Thyroid gland (tissue), 4 donors: Measurements from ENCODE around the gene LRRC27. TPM values are rescaled to one million over a fixed set of nuclear protein-coding genes. Genes with fewer than 3 reads are reported as not detected.

Experiments used
- DNase-seq, 2 donors: peaks; one replicate each; pipeline ENCODE4 v3.0.0-alpha.2; 2019
- H3K27ac ChIP-seq, 3 donors: fragments of 200-600 bp; sonication (generic); 1 replicate in 2 of 3; 2 replicates in 1 of 3; pipeline ENCODE4 v1.5.1; 2016 to 2019; ENCODE audit warnings: mild to moderate bottlenecking in 1 of 3, moderate library complexity in 1 of 3
- H3K27me3 ChIP-seq: fragments of 200-600 bp; sonication (generic); one replicate; pipeline ENCODE4 v1.5.1; 2019
- H3K36me3 ChIP-seq, 2 donors: fragments of 200-600 bp; sonication (generic); one replicate each; pipeline ENCODE4 v1.5.1; 2016 to 2019
- H3K4me1 ChIP-seq, 2 donors: fragments of 200-600 bp; sonication (generic); one replicate each; pipeline ENCODE4 v1.5.1; 2017 to 2019
- H3K4me3 ChIP-seq, 3 donors: fragments of 200-600 bp; sonication (generic); replicated peaks in 1 of 3; 1 replicate in 2 of 3; 2 replicates in 1 of 3; pipeline ENCODE4 v1.5.1; 2016; ENCODE audit warnings: mild to moderate bottlenecking in 1 of 3
- H3K9me3 ChIP-seq: fragments of 200-600 bp; sonication (generic); one replicate; pipeline ENCODE4 v1.5.1; 2017
- CTCF ChIP-seq, 6 experiments: fragments of 200-600 bp in 3 of 6; fragments of 450-650 bp in 3 of 6; sonication (generic) in 3 of 6; IDR thresholded peaks; one replicate each; pipeline ENCODE4 v1.5.1; 2016 to 2019; ENCODE audit warnings: antibody characterized with exemption in 6 of 6, mild to moderate bottlenecking in 2 of 6, inconsistent platforms in 1 of 6, moderate library complexity in 1 of 6
- POLR2A ChIP-seq, 2 donors: fragments of 450-650 bp; IDR thresholded peaks; one replicate each; pipeline ENCODE4 v1.6.1; 2017; ENCODE audit warnings: antibody characterized with exemption in 2 of 2, mild to moderate bottlenecking in 2 of 2, moderate library complexity in 1 of 2
- WGBS, 2 donors: methylation state at CpG; one replicate each; pipeline ENCODE4 v1.1.5; 2017; 5-methylcytosine and 5-hydroxymethylcytosine counted together
- intact Hi-C: fragments of 100-400 bp; cut with DNase I; formaldehyde crosslinking; loops from one replicate; pipeline ENCODE4 v1.15.1; 2023
- total RNA-seq, 4 donors: library from RNA; depleted of rRNA; stranded (reverse); fragments of >200 nt; gene quantifications; one replicate each; pipeline ENCODE4 v1.2.3, GENCODE V29; 2016

Gene LRRC27
- total RNA-seq, 4 donors from 2014 or later, result 14.0 to 24.4 (median 19.4) TPM

GRCh38 chr10:132421847-132422751 is 90.1 kb downstream of the LRRC27 start:
- H3K9me3 ChIP-seq, result no peaks in the 10 kb centered on the region
- no peaks in the 10 kb centered on the region for H3K27me3 ChIP-seq
- H3K4me3 ChIP-seq, result no peak overlapping the region
- no peaks in the 10 kb centered on the region for H3K36me3 ChIP-seq
- TF ChIP-seq CTCF (IDR thresholded peaks at IDR 0.05) (no peak), POLR2A (IDR thresholded peaks at IDR 0.05) (no peak)
- peaks cover 50 to 55% of the 10 kb centered on the region in 2 donors for H3K4me1 ChIP-seq
- DNase-seq, result no peak
- intact Hi-C loops, result no loop called here
- WGBS, 2 donors, result 77 to 85% methylated on average over 24 to 26 of the region's 30 CpGs
- H3K27ac ChIP-seq, result peak overlapping the region; percentile 97 to 98 (median 98)

GRCh38 chr10:132422903-132423825 is 91.2 kb downstream of the LRRC27 start:
- H3K9me3 ChIP-seq, result no peaks in the 10 kb centered on the region
- peak overlapping the region in 2 of 3 donors; percentile 97 to 98 for H3K27ac ChIP-seq
- no peak for TF ChIP-seq POLR2A (IDR thresholded peaks at IDR 0.05)
- no peak for TF ChIP-seq CTCF (IDR thresholded peaks at IDR 0.05)
- no peak overlapping the region for H3K4me3 ChIP-seq
- H3K36me3 ChIP-seq, result no peaks in the 10 kb centered on the region
- no peaks in the 10 kb centered on the region for H3K27me3 ChIP-seq
- peaks cover 40 to 44% of the 10 kb centered on the region in 2 donors for H3K4me1 ChIP-seq
- DNase-seq, result no peak
- intact Hi-C loops, result no loop called here
- 91 to 94% methylated on average over 25 to 26 of the region's 26 CpGs for WGBS, 2 donors

DNA sequence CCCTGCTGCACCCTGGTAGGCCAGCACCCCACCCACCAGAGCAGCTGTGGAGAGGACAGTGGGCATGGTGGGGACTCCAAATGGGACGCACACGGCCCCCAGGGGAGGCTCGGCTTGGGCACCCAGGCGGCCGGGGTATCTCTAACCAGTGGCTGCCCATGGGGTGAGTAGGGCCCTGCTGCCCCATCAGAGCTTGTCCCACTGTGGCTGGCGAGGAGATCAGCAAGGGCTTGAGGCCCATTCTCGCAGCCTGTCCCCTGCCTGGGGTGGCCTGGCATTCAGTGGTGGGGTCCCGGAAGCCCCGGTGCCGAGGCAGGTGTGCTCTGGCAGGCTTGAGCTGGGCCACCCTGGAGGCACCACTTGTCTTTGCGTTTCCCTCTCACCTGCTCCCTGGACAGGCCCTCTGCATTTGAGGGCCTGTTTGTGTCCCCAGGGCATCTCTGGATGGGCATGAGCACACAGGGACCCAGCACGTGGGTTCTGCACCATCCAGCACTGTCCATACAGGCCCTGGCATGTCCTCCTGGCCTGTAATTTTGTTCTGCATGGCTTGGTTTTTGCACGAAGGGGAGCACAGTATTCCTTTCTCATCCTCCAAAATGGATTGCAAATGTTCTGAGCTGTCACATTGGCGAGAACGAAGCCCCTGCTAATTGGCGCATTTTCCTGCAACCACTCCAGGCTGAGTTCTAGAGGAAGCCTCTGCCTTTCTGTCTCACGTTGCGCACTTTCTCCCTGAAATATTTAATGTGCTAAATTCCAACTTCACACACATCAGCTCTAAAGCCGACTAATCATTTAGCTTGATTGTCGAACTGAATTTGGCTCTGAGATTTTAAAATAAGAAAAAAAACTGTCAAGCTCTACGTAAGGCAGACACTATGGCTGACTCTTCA is 92.2 kb downstream of the LRRC27 start:
- intact Hi-C loops, result no loop called here
- H3K9me3 ChIP-seq, result no peaks in the 10 kb centered on the region
- no peak overlapping the region for H3K27ac ChIP-seq
- WGBS, 2 donors, result 78 to 80% methylated on average over 13 to 17 of the region's 21 CpGs
- H3K4me1 ChIP-seq, result peaks cover 32 to 37% of the 10 kb centered on the region in 2 donors
- no peak overlapping the region for H3K4me3 ChIP-seq
- no peaks in the 10 kb centered on the region for H3K27me3 ChIP-seq
- peak in 1 of 2 donors; percentile 37 for DNase-seq
- no peaks in the 10 kb centered on the region for H3K36me3 ChIP-seq
- TF ChIP-seq CTCF (IDR thresholded peaks at IDR 0.05), result no peak

DNA sequence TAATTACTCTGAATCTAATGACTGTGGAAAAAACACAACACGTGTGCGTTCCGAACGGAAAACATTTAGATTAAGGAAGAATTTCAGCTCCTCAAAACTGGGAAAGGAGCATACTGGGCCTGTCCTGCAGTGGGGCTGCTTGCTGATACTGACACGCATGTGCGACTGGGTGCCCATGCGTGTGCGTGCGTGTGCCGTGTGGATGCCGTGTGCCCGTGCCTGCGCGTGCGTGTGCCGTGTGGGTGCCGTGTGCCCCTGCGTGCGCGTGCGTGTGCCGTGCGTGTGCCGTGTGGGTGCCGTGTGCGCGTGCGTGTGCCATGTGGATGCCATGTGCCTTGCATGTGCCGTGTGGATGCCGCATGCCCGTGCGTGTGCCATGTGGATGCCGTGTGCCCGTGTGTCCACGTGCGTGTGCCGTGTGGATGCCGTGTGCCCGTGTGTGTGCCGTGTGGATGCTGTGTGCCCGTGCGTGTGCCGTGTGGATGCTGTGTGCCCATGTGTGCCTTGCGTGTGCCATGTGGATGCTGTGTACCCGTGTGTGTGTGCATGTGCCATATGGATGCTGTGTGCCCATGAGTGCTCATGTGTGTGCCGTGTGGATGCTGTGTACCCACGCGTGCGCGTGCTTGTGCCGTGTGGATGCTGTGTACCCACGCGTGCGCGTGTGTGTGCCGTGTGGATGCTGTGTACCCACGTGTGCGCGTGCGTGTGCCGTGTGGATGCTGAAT is 93.2 kb downstream of the LRRC27 start:
- Histone ChIP-seq H3K4me1 (peaks cover 30 to 37% of the 10 kb centered on the region in 2 donors), H3K9me3 (no peaks in the 10 kb centered on the region), H3K4me3 (no peak overlapping the region), H3K27me3 (no peaks in the 10 kb centered on the region), H3K36me3 (no peaks in the 10 kb centered on the region), H3K27ac (no peak overlapping the region)
- no peak for DNase-seq
- intact Hi-C loops, result no loop called here
- WGBS, 2 donors, result 94 to 96% methylated on average over 44 to 58 of the region's 61 CpGs
- no peak for TF ChIP-seq CTCF (IDR thresholded peaks at IDR 0.05)
- TF ChIP-seq POLR2A (IDR thresholded peaks at IDR 0.05), result no peak
